Measurements from ENCODE around the gene BBOF1. TPM values are rescaled to one million over a fixed set of nuclear protein-coding genes. Genes with fewer than 3 reads are reported as not detected.

BBOF1 gene, protein sequence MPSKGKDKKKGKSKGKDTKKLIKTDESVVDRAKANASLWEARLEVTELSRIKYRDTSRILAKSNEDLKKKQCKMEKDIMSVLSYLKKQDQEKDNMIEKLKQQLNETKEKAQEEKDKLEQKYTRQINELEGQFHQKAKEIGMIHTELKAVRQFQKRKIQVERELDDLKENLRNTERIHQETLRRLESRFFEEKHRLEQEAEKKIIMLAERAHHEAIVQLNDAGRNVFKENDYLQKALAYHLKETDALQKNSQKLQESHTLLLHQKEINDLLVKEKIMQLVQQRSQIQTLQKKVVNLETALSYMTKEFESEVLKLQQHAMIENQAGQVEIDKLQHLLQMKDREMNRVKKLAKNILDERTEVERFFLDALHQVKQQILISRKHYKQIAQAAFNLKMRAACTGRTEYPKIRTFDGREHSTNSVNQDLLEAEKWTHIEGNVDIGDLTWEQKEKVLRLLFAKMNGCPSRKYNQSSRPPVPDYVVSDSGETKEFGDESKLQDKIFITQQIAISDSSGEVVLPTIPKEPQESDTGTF
- total RNA-seq: 1 to 10 TPM; 2.4 to 2.8 TPM
- polyA plus RNA-seq: 1 to 10 TPM; 1.0 to 1.8 TPM

DNA sequence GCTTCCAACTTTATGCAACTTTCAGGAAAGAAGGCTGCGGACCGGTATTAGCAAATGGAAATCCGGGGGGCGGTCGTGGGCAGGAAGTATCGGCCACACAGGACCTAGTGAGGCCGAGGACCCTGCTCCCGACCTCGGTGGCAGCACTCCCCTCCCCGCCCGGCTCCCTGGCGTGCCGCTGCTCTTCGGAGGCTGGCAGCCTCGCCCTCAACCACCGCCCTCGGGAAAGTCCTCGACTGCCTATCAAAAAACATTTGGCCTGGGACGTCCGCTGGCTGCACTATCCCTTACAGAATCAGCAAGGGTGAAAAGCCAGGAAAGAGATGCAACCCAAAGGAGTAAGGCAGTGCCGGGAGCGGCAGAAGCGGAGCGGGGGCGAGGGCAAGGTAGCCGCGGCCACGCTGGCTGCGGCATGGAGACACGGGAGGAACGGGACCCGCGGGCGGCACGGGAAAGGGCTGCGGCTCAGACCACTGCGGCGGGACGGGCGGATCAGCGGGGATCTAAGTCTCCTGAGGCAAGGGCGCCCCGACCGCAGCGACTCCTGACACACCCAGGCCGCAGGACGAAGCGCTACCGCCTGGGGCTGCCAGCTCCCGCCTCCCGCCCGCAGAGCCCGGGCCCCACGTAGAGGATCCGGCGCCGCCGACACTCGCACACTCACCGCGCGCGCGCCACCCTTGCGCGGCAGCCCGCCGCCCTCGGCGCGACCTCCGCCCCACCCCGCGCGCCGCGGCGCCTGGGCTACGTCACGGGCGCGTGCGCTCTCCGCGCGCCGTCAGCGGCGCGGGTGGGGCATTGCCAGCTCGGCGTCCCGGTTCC, at the start of gene BBOF1, which contains the start of gene ENTPD5:
Gene BBOF1, plus strand, starts transcription at position 764 of the 822 bp plus-strand sequence. CDS start 130 bp downstream, outside the sequence.
Gene ENTPD5, minus strand, starts transcription at position 703 of the 822 bp plus-strand sequence. CDS start 31,186 bp downstream, outside the sequence.
- TF ChIP-seq TAF1 (conservative IDR thresholded peaks at IDR 0.05): no peak
- TF ChIP-seq, protein P1, sequence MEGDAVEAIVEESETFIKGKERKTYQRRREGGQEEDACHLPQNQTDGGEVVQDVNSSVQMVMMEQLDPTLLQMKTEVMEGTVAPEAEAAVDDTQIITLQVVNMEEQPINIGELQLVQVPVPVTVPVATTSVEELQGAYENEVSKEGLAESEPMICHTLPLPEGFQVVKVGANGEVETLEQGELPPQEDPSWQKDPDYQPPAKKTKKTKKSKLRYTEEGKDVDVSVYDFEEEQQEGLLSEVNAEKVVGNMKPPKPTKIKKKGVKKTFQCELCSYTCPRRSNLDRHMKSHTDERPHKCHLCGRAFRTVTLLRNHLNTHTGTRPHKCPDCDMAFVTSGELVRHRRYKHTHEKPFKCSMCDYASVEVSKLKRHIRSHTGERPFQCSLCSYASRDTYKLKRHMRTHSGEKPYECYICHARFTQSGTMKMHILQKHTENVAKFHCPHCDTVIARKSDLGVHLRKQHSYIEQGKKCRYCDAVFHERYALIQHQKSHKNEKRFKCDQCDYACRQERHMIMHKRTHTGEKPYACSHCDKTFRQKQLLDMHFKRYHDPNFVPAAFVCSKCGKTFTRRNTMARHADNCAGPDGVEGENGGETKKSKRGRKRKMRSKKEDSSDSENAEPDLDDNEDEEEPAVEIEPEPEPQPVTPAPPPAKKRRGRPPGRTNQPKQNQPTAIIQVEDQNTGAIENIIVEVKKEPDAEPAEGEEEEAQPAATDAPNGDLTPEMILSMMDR (IDR thresholded peaks at IDR 0.05; ENCODE audit: low read depth, low read length, missing input control): peak; percentile 13
- TF ChIP-seq, protein P2, sequence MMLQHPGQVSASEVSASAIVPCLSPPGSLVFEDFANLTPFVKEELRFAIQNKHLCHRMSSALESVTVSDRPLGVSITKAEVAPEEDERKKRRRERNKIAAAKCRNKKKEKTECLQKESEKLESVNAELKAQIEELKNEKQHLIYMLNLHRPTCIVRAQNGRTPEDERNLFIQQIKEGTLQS (IDR thresholded peaks at IDR 0.05): no peak
- no peak for TF ChIP-seq RXRA (IDR thresholded peaks at IDR 0.05)
- TF ChIP-seq JUND (IDR thresholded peaks at IDR 0.05): no peak
- TF ChIP-seq EGR1 (IDR thresholded peaks at IDR 0.05; ENCODE audit: low read depth in 2 of 2): no peak
- TF ChIP-seq, protein P3, sequence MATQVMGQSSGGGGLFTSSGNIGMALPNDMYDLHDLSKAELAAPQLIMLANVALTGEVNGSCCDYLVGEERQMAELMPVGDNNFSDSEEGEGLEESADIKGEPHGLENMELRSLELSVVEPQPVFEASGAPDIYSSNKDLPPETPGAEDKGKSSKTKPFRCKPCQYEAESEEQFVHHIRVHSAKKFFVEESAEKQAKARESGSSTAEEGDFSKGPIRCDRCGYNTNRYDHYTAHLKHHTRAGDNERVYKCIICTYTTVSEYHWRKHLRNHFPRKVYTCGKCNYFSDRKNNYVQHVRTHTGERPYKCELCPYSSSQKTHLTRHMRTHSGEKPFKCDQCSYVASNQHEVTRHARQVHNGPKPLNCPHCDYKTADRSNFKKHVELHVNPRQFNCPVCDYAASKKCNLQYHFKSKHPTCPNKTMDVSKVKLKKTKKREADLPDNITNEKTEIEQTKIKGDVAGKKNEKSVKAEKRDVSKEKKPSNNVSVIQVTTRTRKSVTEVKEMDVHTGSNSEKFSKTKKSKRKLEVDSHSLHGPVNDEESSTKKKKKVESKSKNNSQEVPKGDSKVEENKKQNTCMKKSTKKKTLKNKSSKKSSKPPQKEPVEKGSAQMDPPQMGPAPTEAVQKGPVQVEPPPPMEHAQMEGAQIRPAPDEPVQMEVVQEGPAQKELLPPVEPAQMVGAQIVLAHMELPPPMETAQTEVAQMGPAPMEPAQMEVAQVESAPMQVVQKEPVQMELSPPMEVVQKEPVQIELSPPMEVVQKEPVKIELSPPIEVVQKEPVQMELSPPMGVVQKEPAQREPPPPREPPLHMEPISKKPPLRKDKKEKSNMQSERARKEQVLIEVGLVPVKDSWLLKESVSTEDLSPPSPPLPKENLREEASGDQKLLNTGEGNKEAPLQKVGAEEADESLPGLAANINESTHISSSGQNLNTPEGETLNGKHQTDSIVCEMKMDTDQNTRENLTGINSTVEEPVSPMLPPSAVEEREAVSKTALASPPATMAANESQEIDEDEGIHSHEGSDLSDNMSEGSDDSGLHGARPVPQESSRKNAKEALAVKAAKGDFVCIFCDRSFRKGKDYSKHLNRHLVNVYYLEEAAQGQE (IDR thresholded peaks at IDR 0.05): peak; percentile 1
- TF ChIP-seq YY1 (IDR thresholded peaks at IDR 0.05): peak; percentile 44
- TF ChIP-seq NR2F2 (IDR thresholded peaks at IDR 0.05): no peak
- no peak for TF ChIP-seq SP1 (IDR thresholded peaks at IDR 0.05)
- TF ChIP-seq FOXA2 (IDR thresholded peaks at IDR 0.05): no peak
- no peak for TF ChIP-seq FOXA1 (IDR thresholded peaks at IDR 0.05)
- TF ChIP-seq, protein P4, sequence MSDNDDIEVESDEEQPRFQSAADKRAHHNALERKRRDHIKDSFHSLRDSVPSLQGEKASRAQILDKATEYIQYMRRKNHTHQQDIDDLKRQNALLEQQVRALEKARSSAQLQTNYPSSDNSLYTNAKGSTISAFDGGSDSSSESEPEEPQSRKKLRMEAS (IDR thresholded peaks at IDR 0.05): no peak
- TF ChIP-seq HNF4G (IDR thresholded peaks at IDR 0.05): no peak
- TF ChIP-seq RAD21 (IDR thresholded peaks at IDR 0.05): peak in 1 of 2 donors; percentile 17
- no peak for TF ChIP-seq HNF4A (conservative IDR thresholded peaks at IDR 0.05)
- TF ChIP-seq GABPA (IDR thresholded peaks at IDR 0.05 in 1 of 2, conservative IDR thresholded peaks at IDR 0.05 in 1 of 2): no peak
- TF ChIP-seq, protein P5, sequence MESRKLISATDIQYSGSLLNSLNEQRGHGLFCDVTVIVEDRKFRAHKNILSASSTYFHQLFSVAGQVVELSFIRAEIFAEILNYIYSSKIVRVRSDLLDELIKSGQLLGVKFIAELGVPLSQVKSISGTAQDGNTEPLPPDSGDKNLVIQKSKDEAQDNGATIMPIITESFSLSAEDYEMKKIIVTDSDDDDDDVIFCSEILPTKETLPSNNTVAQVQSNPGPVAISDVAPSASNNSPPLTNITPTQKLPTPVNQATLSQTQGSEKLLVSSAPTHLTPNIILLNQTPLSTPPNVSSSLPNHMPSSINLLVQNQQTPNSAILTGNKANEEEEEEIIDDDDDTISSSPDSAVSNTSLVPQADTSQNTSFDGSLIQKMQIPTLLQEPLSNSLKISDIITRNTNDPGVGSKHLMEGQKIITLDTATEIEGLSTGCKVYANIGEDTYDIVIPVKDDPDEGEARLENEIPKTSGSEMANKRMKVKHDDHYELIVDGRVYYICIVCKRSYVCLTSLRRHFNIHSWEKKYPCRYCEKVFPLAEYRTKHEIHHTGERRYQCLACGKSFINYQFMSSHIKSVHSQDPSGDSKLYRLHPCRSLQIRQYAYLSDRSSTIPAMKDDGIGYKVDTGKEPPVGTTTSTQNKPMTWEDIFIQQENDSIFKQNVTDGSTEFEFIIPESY (IDR thresholded peaks at IDR 0.05): no peak
- Histone ChIP-seq H3K36me3 (ENCODE audit: control insufficient read depth in 4 of 4, insufficient read depth in 3 of 4, low read depth in 1 of 4, low read length in 3 of 4) (no peaks in the 10 kb centered on the region), H3K9me3 (ENCODE audit: control insufficient read depth in 4 of 4, low read length in 3 of 4) (no peaks in the 10 kb centered on the region), H3K27ac (ENCODE audit: low read depth in 1 of 2, low read length in 2 of 2) (peak within 1 kb of the TSS; percentile 85 to 99), H3K9ac (ENCODE audit: low read depth in 1 of 2, low read length in 2 of 2) (peak within 1 kb of the TSS; percentile 96), H3K27me3 (ENCODE audit: control insufficient read depth in 4 of 4, insufficient read depth in 4 of 4, low read length in 3 of 4) (no peaks in the 10 kb centered on the region), H3K4me3 (ENCODE audit: low read depth in 1 of 3, low read length in 3 of 3) (peak within 1 kb of the TSS; percentile 64 to 92 (median 82)), H3K4me1 (ENCODE audit: control insufficient read depth in 4 of 4, insufficient read depth in 4 of 4, low read length in 3 of 4) (peaks cover 15 to 25% (median 23%) of the 10 kb centered on the region in 4 donors)
- DNase-seq (ENCODE audit: low spot score): peak; percentile 87
- under 1% methylated on average over 93 of the region's 93 CpGs for WGBS

All from liver (tissue), 9 donors.